CD4-positive, CD25-positive, alpha-beta regulatory T cell (primary cell): ENCODE measurements around the gene HPCAL1. TPM values are rescaled to one million over a fixed set of nuclear protein-coding genes. Genes with fewer than 3 reads are reported as not detected.
A peak's percentile ranks its signal among the peaks of the same experiment; 100 is the strongest.

Experiments used
- ATAC-seq, 2 donors: fragments of 150-1000 bp; cut with Tn5 transposase; one replicate each; pipeline ENCODE4 v1.10.0; 2021; ENCODE audit warnings: low read depth in 2 of 2, moderate number of reproducible peaks in 2 of 2, moderate library complexity in 1 of 2
- DNase-seq, 3 donors: peaks; one replicate each; pipeline versions ENCODE4 v3.0.0 to v3.0.0-alpha.2; 2012 to 2022; ENCODE audit warnings: mixed read lengths in 1 of 3
- H3K27ac ChIP-seq: one replicate; pipeline ENCODE4 v1.7.0; 2013; ENCODE audit warnings: mild to moderate bottlenecking, low read length; ENCODE audit not compliant: insufficient read depth, poor library complexity, severe bottlenecking
- H3K27me3 ChIP-seq: one replicate; pipeline ENCODE4 v1.7.0; 2013; ENCODE audit warnings: low read length; ENCODE audit not compliant: control insufficient read depth, insufficient read depth
- H3K36me3 ChIP-seq: one replicate; pipeline ENCODE4 v1.7.0; 2013; ENCODE audit warnings: mild to moderate bottlenecking, low read length, moderate library complexity; ENCODE audit not compliant: control insufficient read depth, insufficient read depth
- H3K4me1 ChIP-seq: 2 replicates; pipeline ENCODE4 v1.7.0; 2013; ENCODE audit warnings: mild to moderate bottlenecking, low read length; ENCODE audit not compliant: insufficient read depth, control insufficient read depth, poor library complexity, severe bottlenecking
- H3K4me3 ChIP-seq: one replicate; pipeline ENCODE4 v1.7.0; 2013; ENCODE audit warnings: low read depth, mild to moderate bottlenecking, low read length, moderate library complexity
- H3K9me3 ChIP-seq, 2 experiments: 1 replicate in 1 of 2; 2 replicates in 1 of 2; pipeline ENCODE4 v1.7.0; 2013; ENCODE audit warnings: low read length in 2 of 2, mild to moderate bottlenecking in 1 of 2, moderate library complexity in 1 of 2; ENCODE audit not compliant: control insufficient read depth in 2 of 2
- H3K27ac Mint-ChIP-seq, 3 donors: one replicate each; pipeline ENCODE4 v1.8.0; 2020 to 2022; ENCODE audit warnings: mild to moderate bottlenecking in 3 of 3, mixed read lengths in 3 of 3, moderate library complexity in 2 of 3
- H3K27me3 Mint-ChIP-seq: one replicate; pipeline ENCODE4 v1.8.0; 2022; ENCODE audit warnings: mild to moderate bottlenecking, mixed read lengths
- H3K36me3 Mint-ChIP-seq: one replicate; pipeline ENCODE4 v1.8.0; 2020; ENCODE audit warnings: mixed read lengths
- H3K4me1 Mint-ChIP-seq, 4 donors: one replicate each; pipeline ENCODE4 v1.8.0; 2020 to 2022; ENCODE audit warnings: mixed read lengths in 4 of 4, mild to moderate bottlenecking in 1 of 4
- H3K4me3 Mint-ChIP-seq, 4 donors: one replicate each; pipeline ENCODE4 v1.8.0; 2020 to 2022; ENCODE audit warnings: mild to moderate bottlenecking in 4 of 4, mixed read lengths in 4 of 4, moderate library complexity in 3 of 4
- H3K9me3 Mint-ChIP-seq, 7 donors: one replicate each; pipeline ENCODE4 v1.8.0; 2020 to 2022; ENCODE audit warnings: mixed read lengths in 7 of 7, mild to moderate bottlenecking in 3 of 7, moderate library complexity in 2 of 7
- polyA plus RNA-seq, 4 donors: library from polyadenylated mRNA; unstranded; fragments of 300-500 nt; fragmentation: Illumina TruSeq; gene quantifications; one replicate each; pipeline ENCODE4 v1.2.3, GENCODE V29; 2021
- total RNA-seq: library from RNA; stranded (reverse); gene quantifications from one replicate; pipeline ENCODE4 v1.2.3, GENCODE V29; 2022

HPCAL1 gene
- total and polyA plus RNA-seq, 5 donors from 2014 or later: 33.8 to 95.6 (median 84.8) TPM

DNA sequence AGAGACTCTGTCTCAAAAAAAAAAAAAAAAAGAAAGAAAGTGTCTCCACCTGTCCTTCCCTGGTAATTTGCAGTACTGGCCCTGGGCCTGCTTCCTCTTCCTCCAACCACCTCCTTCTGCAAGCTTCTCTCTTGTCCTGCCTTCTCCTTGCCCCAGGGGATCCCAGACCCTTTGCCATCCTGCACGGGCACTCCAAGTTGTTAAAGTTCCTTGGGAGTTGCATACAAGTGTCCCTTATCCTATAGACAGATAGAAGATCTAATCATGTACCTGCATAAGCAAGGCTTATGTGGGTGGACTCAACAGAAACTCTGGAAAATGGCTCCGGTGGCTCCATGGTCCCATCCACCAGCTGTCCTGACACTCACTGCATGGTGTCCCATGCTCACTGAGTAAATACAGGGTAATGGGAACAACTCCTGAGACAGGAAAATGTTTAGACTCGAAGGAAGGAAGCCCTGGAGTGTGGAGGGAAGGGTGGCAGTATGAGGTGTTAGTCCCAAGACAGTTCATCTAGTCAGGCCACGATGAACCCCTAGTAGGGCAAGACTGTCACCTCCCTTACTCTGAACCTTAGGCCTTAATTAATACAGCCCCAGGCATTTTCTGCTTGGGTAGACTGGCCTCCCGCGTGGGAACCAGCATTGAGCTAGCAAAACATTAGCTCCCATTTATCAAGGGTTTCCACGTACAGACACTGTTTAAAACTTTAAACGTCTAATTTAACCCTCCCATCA is 128.3 kb downstream of the HPCAL1 start:
- no peak overlapping the region for H3K4me3 ChIP-seq
- H3K9me3 ChIP-seq: no peaks in the 10 kb centered on the region
- Mint-ChIP-seq H3K27me3 (peaks cover 4% of the 10 kb centered on the region), H3K36me3 (peaks cover 5% of the 10 kb centered on the region), H3K4me1 (peaks cover 0 to 17% (median 4%) of the 10 kb centered on the region in 4 donors), H3K4me3 (peak overlapping the region in 3 of 4 donors; percentile 56 to 90 (median 79)), H3K27ac (peak overlapping the region in 1 of 3 donors; percentile 60), H3K9me3 (no peaks in the 10 kb centered on the region)
- no peak overlapping the region for H3K27ac ChIP-seq
- peaks cover 13% of the 10 kb centered on the region for H3K36me3 ChIP-seq
- H3K27me3 ChIP-seq: no peaks in the 10 kb centered on the region
- peaks cover 14% of the 10 kb centered on the region for H3K4me1 ChIP-seq
- DNase-seq: no peak
- no peak for ATAC-seq

DNA sequence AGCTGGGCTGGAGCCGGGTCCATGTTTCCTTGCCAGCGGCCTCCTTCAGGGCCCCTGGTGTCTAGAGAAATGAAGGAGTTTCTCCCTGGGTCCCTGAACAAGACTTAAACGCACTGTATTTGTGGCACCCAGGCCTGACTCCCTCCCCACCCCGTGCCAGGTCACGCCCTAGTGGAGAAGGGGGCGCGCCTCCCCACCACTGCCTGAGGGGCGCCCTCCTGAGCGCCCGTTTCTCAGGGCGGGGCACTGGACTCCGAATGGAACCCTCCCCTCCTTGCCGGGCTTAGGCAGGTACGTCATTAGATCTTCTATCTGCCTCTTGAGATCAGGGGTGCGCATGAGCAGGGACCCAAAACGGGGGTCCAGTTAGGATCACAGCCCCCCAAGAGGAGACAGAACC is 129.1 kb downstream of the HPCAL1 start:
- H3K36me3 Mint-ChIP-seq: peaks cover 5% of the 10 kb centered on the region
- DNase-seq (no peak), ATAC-seq (no peak)
- Histone ChIP-seq H3K27ac (no peak overlapping the region), H3K4me1 (peaks cover 14% of the 10 kb centered on the region), H3K9me3 (no peaks in the 10 kb centered on the region), H3K4me3 (no peak overlapping the region), H3K27me3 (no peaks in the 10 kb centered on the region), H3K36me3 (peaks cover 5% of the 10 kb centered on the region)
- H3K4me1 Mint-ChIP-seq: peaks cover 0 to 17% (median 4%) of the 10 kb centered on the region in 4 donors
- peaks cover 4% of the 10 kb centered on the region for H3K27me3 Mint-ChIP-seq
- H3K27ac Mint-ChIP-seq: peak overlapping the region in 1 of 3 donors; percentile 64
- no peaks in the 10 kb centered on the region for H3K9me3 Mint-ChIP-seq
- H3K4me3 Mint-ChIP-seq: peak overlapping the region; percentile 56 to 90 (median 74)

DNA sequence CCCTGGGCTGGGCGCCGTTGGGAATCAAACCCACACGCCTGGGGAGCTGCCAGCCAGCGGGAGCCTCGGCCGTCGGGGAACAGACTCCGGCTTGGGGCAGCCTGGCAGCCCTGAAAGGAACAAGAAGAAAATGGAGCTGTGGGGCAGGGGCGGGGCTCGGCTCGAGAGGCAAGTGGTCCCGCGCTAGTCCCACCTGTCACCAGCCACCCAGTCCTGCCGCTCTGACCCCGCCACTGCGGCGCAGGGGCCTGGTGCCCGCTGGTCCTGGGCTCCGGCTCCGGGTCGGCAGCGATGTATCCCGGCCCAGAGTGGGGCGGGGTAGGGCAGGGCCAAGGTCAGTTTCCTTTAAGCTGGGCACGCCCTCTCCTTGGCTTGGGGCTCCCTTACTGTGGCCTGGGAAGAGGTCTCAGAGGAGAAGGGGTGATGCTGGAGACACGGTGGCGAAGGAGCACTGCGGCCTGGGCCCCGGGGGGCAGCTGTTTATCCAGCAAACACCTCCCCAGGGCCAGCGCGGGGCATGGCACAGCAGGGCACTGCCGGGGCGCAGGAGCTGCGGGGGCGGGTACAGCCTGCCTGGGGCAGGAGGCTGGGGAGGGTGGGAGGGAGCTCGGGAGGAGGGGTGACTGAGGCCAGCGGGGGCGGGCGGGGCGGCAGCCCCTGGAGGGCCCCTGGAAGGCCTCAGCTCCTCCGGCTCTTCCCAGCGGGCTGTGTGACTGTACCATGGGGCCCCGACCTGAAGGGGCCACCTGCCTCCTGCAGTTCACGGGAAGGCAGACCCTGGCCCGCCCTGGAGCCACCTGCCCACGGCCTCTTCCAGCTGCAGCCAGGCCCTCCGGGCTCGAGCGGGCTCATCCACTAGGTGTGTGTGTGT is 129.8 kb downstream of the HPCAL1 start:
- no peaks in the 10 kb centered on the region for H3K9me3 ChIP-seq
- ATAC-seq (peak; percentile 17 to 44), DNase-seq (peak in 1 of 3 donors; percentile 57)
- no peaks in the 10 kb centered on the region for H3K27me3 ChIP-seq
- Mint-ChIP-seq H3K27me3 (peaks cover 4% of the 10 kb centered on the region), H3K27ac (peak overlapping the region in 1 of 3 donors; percentile 76), H3K4me3 (peak overlapping the region in 3 of 4 donors; percentile 77 to 90 (median 79)), H3K4me1 (peaks cover 0 to 17% (median 4%) of the 10 kb centered on the region in 4 donors), H3K36me3 (peaks cover under 1% of the 10 kb centered on the region), H3K9me3 (no peaks in the 10 kb centered on the region)
- peaks cover 14% of the 10 kb centered on the region for H3K4me1 ChIP-seq
- no peak overlapping the region for H3K4me3 ChIP-seq
- H3K36me3 ChIP-seq: peaks cover 1% of the 10 kb centered on the region
- H3K27ac ChIP-seq: no peak overlapping the region

DNA sequence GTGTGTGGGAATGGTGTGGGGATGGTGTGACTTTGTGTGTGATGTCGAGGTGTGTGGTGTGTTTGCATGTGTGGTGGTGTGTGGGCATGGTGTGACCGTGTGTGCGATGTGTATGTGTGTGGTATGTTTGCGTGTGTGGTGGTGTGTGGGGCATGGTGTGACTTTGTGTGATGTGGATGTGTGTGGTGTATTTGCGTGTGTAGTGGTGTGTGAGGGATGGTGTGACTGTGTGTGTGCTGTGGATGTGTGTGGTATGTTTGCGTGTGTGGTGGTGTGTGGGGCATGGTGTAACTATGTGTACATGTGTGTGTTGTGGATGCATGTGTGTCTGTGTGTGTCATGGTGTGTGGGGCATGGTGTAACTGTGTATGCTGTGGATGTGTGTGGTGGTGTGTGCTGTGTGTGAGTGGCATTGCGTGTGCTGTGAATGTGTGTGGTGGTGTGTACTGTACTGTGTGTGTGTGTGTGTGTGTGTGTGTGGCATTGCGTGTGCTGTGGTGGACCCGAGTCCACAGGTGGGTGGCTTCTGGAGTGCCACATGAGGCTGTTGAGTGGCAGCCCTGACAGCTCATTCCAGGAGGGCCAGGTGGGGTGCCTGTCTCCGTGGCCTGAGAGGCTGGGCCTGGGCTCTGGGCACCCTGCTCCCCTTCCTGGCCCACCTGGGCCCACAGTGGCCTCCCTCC is 130.7 kb downstream of the HPCAL1 start:
- no peak overlapping the region for H3K27ac ChIP-seq
- Mint-ChIP-seq H3K4me1 (peaks cover 0 to 17% (median 4%) of the 10 kb centered on the region in 4 donors), H3K4me3 (peak overlapping the region in 2 of 4 donors; percentile 26 to 49), H3K27ac (peak overlapping the region in 2 of 3 donors; percentile 0 to 76), H3K36me3 (no peaks in the 10 kb centered on the region), H3K9me3 (no peaks in the 10 kb centered on the region), H3K27me3 (peaks cover 4% of the 10 kb centered on the region)
- H3K36me3 ChIP-seq: no peaks in the 10 kb centered on the region
- DNase-seq: no peak
- H3K9me3 ChIP-seq: no peaks in the 10 kb centered on the region
- ATAC-seq: no peak
- no peak overlapping the region for H3K4me3 ChIP-seq
- peaks cover 14% of the 10 kb centered on the region for H3K4me1 ChIP-seq
- no peaks in the 10 kb centered on the region for H3K27me3 ChIP-seq

DNA sequence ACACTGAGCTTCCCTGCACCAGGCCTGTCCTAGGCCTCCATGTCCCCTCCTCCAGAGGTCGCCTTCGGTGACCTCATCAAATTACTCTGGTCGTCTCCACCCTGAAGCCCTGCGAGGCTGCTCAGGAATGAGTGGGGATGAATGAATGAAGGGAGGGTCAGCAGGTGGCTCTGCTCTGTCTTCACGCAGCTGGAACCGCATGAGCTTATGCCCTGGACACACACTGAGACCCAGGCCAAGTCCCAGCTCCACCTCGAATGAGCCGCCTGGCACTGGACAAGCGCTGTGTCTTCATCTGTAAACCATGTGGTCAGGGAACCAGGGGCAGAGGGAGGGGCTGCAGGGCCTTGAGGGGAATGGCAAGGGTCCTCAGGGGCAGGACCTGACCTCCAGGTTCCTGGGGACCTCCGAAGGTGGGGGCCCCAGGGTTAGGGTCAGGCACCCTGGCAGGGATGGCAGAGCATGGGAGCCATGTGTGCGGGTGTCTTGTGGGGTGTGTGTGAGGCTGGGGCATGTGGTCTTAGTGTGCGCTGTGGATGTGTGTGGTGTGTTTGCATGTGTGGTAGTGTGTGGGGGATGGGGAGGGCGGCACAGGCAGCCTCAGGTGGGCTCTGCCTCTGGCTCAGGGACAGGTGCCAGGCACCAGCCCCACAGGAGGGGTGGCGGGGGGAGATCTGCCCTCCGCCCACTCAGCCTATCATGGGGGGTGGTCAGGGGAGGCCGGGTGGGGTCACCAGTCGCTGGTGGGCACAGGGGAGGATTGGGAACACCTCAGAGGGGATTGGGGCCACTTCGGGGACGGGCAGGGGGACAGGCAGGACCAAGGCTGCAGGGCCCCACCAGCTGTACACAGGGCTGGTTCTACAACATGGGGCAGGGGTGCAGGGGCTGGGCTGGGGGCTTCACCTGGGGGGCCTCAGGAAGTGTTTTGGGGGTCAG is 131.5 kb downstream of the HPCAL1 start:
- H3K36me3 Mint-ChIP-seq: no peaks in the 10 kb centered on the region
- no peak overlapping the region for H3K4me3 ChIP-seq
- H3K27ac Mint-ChIP-seq: peak overlapping the region in 1 of 3 donors; percentile 55
- peaks cover 0 to 17% (median 4%) of the 10 kb centered on the region in 4 donors for H3K4me1 Mint-ChIP-seq
- H3K9me3 Mint-ChIP-seq: no peaks in the 10 kb centered on the region
- peak overlapping the region in 2 of 4 donors; percentile 70 to 71 for H3K4me3 Mint-ChIP-seq
- ATAC-seq (no peak), DNase-seq (no peak)
- H3K27me3 ChIP-seq: no peaks in the 10 kb centered on the region
- H3K4me1 ChIP-seq: peaks cover 14% of the 10 kb centered on the region
- H3K9me3 ChIP-seq: no peaks in the 10 kb centered on the region
- H3K27ac ChIP-seq: no peak overlapping the region
- H3K27me3 Mint-ChIP-seq: peaks cover 4% of the 10 kb centered on the region
- peaks cover 3% of the 10 kb centered on the region for H3K36me3 ChIP-seq

DNA sequence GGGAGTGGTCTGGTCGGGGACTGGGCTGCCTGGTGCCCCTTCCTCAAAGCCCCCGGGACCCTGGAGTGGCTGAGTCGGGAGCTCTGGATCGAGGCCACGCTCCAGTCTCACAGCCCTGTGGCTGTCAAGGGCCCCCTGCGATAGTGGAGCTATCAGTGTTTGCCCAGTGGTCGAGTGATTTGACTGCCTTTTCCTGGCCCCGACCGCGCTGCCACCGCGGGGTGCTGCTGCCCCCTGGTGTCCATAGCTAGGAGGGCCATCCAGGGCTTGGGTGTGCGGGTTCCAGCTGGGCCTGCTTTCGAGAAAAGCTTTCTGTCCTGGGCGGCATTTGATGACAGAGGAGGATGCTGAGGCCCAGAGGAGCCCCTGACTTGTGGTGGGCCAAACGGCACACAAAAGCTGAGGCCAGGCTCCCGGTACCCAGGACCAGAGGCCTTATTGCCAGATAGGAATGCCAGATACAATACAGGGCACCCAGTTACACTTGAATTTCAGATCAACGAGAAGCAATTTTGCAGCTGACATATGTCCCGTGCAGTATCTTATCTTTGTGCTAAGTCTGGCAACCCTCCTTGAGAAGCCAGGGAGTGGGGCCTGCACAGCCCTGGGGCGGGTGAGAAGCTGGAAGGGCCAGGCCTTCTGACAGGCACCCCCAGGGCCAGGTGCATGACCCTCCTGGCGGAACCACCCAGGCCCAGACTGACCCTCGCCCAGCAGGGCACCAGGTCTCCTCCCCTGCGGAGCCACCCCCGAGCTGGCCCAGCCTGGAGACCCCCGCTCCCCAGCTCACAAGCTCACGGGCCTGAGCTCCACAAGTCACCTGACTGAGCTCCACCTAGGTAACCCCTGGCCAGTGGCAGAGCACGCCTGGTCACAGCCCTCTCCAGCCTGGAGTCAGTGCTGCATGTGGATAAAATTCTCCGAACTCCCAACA is 132.4 kb downstream of the HPCAL1 start:
- H3K4me1 Mint-ChIP-seq: peaks cover 0 to 17% (median 4%) of the 10 kb centered on the region in 4 donors
- Histone ChIP-seq H3K27me3 (no peaks in the 10 kb centered on the region), H3K9me3 (no peaks in the 10 kb centered on the region), H3K4me3 (no peak overlapping the region), H3K27ac (no peak overlapping the region), H3K4me1 (peaks cover 14% of the 10 kb centered on the region), H3K36me3 (peaks cover 12% of the 10 kb centered on the region)
- no peaks in the 10 kb centered on the region for H3K9me3 Mint-ChIP-seq
- H3K4me3 Mint-ChIP-seq: peak overlapping the region; percentile 9 to 72 (median 64)
- ATAC-seq: peak; percentile 63
- no peaks in the 10 kb centered on the region for H3K36me3 Mint-ChIP-seq
- peak; percentile 56 to 72 (median 67) for DNase-seq
- peaks cover 4% of the 10 kb centered on the region for H3K27me3 Mint-ChIP-seq
- peak overlapping the region in 1 of 3 donors; percentile 20 for H3K27ac Mint-ChIP-seq
